Transverse colon (tissue), 4 donors: ENCODE data around the gene EMILIN1. TPM values are rescaled to one million over a fixed set of nuclear protein-coding genes. Genes with fewer than 3 reads are reported as not detected.
A peak's percentile ranks its signal among the peaks of the same experiment; 100 is the strongest.
"Not testable (repeated sequence)": the region's sequence is repeated elsewhere in the genome, so short reads cannot be mapped to it uniquely, and the experiment has no call there.

ENCODE experiments used
- DNase-seq: peaks from one replicate; pipeline ENCODE4 v3.0.0-alpha.2; 2019
- H3K27ac ChIP-seq, 4 donors: fragments of 200-600 bp; sonication (generic); 2 replicates each; pipeline ENCODE4 v1.5.1; 2016 to 2018; ENCODE audit warnings: inconsistent platforms in 4 of 4
- H3K27me3 ChIP-seq: fragments of 200-600 bp; sonication (generic); 2 replicates; pipeline ENCODE4 v1.5.1; 2017; ENCODE audit warnings: inconsistent platforms
- H3K36me3 ChIP-seq, 4 donors: fragments of 200-600 bp; sonication (generic); 2 replicates each; pipeline ENCODE4 v1.5.1; 2017 to 2019; ENCODE audit warnings: inconsistent platforms in 4 of 4
- H3K4me1 ChIP-seq, 4 donors: fragments of 200-600 bp; sonication (generic); 2 replicates each; pipeline ENCODE4 v1.5.1; 2017 to 2020; ENCODE audit warnings: inconsistent platforms in 4 of 4
- H3K4me3 ChIP-seq, 4 donors: fragments of 200-600 bp; sonication (generic); 1 replicate in 1 of 4; 2 replicates in 3 of 4; pipeline versions ENCODE4 v1.5.1 to v1.6.1; 2017 to 2019; ENCODE audit warnings: inconsistent platforms in 4 of 4
- H3K9me3 ChIP-seq, 2 donors: fragments of 200-600 bp; sonication (generic); 2 replicates each; pipeline ENCODE4 v1.5.1; 2017 to 2019; ENCODE audit warnings: inconsistent platforms in 2 of 2
- CTCF ChIP-seq, 5 experiments: fragments of 200-600 bp in 3 of 5; fragments of 450-650 bp in 2 of 5; sonication (generic) in 3 of 5; IDR thresholded peaks; 1 replicate in 2 of 5; 2 replicates in 3 of 5; pipeline ENCODE4 v1.5.1; 2016 to 2017; ENCODE audit warnings: antibody characterized with exemption in 5 of 5, inconsistent platforms in 3 of 5, mild to moderate bottlenecking in 2 of 5, moderate library complexity in 1 of 5
- EP300 ChIP-seq: sonication (generic); formaldehyde crosslinking; IDR thresholded peaks from one replicate; pipeline ENCODE4 v1.6.1; 2017; ENCODE audit warnings: antibody characterized with exemption, low read depth
- POLR2A ChIP-seq: fragments of 450-650 bp; IDR thresholded peaks from one replicate; pipeline ENCODE4 v1.6.1; 2016; ENCODE audit warnings: antibody characterized with exemption, mild to moderate bottlenecking, moderate library complexity
- POLR2AphosphoS5 ChIP-seq, 3 donors: sonication (generic); formaldehyde crosslinking; IDR thresholded peaks; one replicate each; pipeline ENCODE4 v1.6.1; 2016; ENCODE audit warnings: antibody characterized with exemption in 3 of 3
- WGBS, 2 donors: methylation state at CpG; one replicate each; pipeline ENCODE4 v1.1.5; 2018; ENCODE audit warnings: low coverage in 1 of 2; 5-methylcytosine and 5-hydroxymethylcytosine counted together
- in situ Hi-C, 4 donors: fragments of 200-750 bp; cut with MboI; loops; one replicate each; pipeline versions ENCODE4 v1.15.0 to v1.15.1; 2017; ENCODE audit warnings: low sequenced_read_pairs in 3 of 4, low pct_ligation_motif_present in 1 of 4, low pct_unique_long_range_greater_than_20kb in 1 of 4
- intact Hi-C: fragments of 100-400 bp; cut with DNase I; formaldehyde crosslinking; loops from one replicate; pipeline ENCODE4 v1.15.1; 2023; ENCODE audit warnings: low total_unique reads
- total RNA-seq, 4 donors: library from RNA; depleted of rRNA; stranded (reverse); fragments of >200 nt; gene quantifications; one replicate each; pipeline ENCODE4 v1.1.0, GENCODE V29; 2016

Gene EMILIN1
- total RNA-seq, 4 donors from 2014 or later, result 41.0 to 152 (median 65.6) TPM

DNA sequence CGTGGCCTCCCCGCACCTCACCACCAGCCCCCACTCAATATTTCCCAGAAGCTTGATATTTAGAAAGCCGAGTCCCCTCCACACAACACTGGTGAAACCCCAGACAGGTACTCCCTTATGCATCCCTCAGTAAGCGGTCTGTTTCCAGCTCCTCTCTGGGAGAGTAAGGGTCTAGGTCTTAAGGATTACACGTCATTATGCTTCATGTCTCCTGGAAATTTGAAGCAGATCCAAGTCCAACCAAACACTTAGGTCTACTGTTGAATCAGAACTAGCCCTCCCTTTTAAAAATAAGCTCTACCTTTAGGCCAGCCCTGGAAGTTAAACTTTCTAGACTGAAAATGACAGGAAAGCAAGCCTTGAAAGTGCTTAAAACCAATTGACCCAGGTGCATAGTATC lies 5.5 kb upstream of the EMILIN1 start:
- no peak overlapping the region for H3K4me3 ChIP-seq
- H3K27me3 ChIP-seq, result no peaks in the 10 kb centered on the region
- WGBS, 2 donors, result 61 to 71% methylated on average over 3 to 5 of the region's 5 CpGs
- H3K36me3 ChIP-seq, result no peaks in the 10 kb centered on the region
- in situ Hi-C loops, result no loop called here
- peaks cover 17 to 78% (median 43%) of the 10 kb centered on the region in 4 donors for H3K4me1 ChIP-seq
- TF ChIP-seq POLR2A (no peak), CTCF (IDR thresholded peaks at IDR 0.05) (no peak), EP300 (no peak)
- intact Hi-C loops, result no loop called here
- H3K27ac ChIP-seq, result peak overlapping the region; percentile 92 to 96 (median 95)
- no peak for DNase-seq
- H3K9me3 ChIP-seq, result no peaks in the 10 kb centered on the region

DNA sequence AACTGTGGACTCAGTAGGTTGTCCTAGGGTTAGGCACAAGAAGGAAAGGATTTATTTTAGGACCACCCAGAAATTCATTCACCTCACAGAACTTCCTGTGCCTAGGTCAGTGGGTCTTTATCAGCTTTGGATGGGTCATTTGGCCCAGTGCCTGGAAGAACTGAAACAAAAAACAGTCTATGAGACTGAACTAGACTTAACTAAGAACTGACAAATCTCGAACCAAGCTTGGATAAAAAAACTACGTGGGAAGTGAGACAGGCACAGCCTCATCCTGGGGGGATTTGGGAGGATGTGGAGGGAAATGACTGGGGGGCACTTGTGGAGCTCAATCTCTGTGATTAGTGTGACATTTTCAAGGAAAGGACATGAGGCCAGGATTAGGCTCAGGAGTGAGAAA lies 4.6 kb upstream of the EMILIN1 start:
- no peaks in the 10 kb centered on the region for H3K27me3 ChIP-seq
- DNase-seq, result no peak
- H3K27ac ChIP-seq, result peak overlapping the region; percentile 92 to 96 (median 95)
- no peak overlapping the region for H3K4me3 ChIP-seq
- 44 to 49% methylated on average over 2 of the region's 2 CpGs for WGBS, 2 donors
- peaks cover 20 to 79% (median 41%) of the 10 kb centered on the region in 4 donors for H3K4me1 ChIP-seq
- no peak for TF ChIP-seq CTCF (IDR thresholded peaks at IDR 0.05)
- no peak for TF ChIP-seq POLR2AphosphoS5 (IDR thresholded peaks at IDR 0.05)
- TF ChIP-seq EP300, result no peak
- TF ChIP-seq POLR2A, result no peak
- H3K36me3 ChIP-seq, result no peaks in the 10 kb centered on the region
- intact Hi-C loops, result no loop called here
- in situ Hi-C loops, result no loop called here
- H3K9me3 ChIP-seq, result no peaks in the 10 kb centered on the region

DNA sequence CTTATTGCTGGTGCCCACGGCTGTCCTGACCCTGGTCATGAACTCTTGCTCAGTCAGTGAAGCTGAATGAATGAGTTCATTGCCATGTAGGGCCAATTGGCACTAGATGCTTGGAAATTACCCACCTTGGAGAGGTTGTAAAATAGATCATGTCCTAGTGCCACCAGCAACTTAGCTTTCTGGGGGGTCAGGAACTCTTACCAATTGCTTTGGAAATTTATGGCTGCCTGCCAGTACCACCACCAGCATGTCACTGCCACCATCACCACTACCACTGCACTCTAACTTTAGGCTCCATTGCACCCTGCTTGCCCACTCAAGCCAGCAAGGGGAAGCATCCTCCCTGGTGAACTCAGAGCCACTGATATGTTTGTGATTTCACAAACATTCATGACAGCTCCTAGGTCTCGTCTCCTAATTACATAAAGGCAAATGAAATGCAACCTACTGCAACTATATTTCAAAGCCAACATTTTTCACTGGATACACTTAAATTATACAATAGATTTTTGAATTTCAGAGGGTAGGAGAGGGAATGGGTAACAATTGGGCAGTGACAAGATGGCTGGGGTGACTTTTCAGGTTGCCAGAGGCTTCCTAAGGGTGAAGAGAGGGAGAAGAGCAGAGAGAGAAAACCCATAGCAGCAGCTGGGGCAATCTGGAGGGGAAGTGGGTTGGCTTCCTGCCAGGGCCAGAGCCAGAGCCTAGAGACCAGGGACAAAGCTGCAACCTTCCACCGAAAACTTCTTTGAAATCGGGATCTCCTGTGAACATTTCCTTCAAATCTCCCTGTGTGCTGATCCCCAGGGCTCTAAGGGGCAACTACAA lies 3.5 kb upstream of the EMILIN1 start:
- H3K9me3 ChIP-seq, result no peaks in the 10 kb centered on the region
- in situ Hi-C loops (loop anchor here in 3 of 4 donors (25.0 kb wide), 1 partner anchor 113 kb away; the partner anchor contains the start of gene MAPRE3 (in 3 of the 3)), intact Hi-C loops (no loop called here)
- no peaks in the 10 kb centered on the region for H3K27me3 ChIP-seq
- no peak for TF ChIP-seq EP300
- no peaks in the 10 kb centered on the region for H3K36me3 ChIP-seq
- H3K4me1 ChIP-seq, result peaks cover 14 to 68% (median 33%) of the 10 kb centered on the region in 4 donors
- H3K27ac ChIP-seq, result peak overlapping the region; percentile 92 to 96 (median 95)
- WGBS, 2 donors, result 57% methylated on average over 1 to 4 of the region's 4 CpGs
- peak; percentile 71 for DNase-seq
- H3K4me3 ChIP-seq, result no peak overlapping the region

DNA sequence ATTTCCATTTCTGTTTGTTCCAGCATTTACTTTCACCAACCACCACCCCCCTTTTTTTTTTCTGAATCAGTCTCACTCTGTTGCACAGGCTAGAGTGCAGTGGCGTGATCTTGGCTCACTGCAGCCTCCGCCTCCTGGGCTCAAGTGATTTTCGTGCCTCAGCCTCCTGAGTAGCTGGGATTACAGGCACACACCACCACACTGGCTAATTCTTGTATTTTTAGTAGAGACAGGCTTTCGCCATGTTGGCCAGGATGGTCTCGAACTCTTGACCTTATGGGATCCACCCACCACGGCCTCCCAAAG lies 2.9 kb upstream of the EMILIN1 start:
- H3K27me3 ChIP-seq, intact Hi-C loops, H3K9me3 ChIP-seq, DNase-seq, H3K4me3 ChIP-seq, H3K36me3 ChIP-seq: not testable (repeated sequence)
- in situ Hi-C loops, result loop anchor here in 3 of 4 donors (25.0 kb wide), 1 partner anchor 113 kb away; the partner anchor contains the start of gene MAPRE3 (in 3 of the 3)
- 64% methylated on average over 6 of the region's 6 CpGs; no CpG with 5 or more reads in 1 of the 2 donors for WGBS, 2 donors
- H3K4me1 ChIP-seq, result peaks cover 9 to 62% (median 28%) of the 10 kb centered on the region in 4 donors
- peak overlapping the region; percentile 92 to 96 (median 95) for H3K27ac ChIP-seq

- H3K27ac ChIP-seq, result peak overlapping the region; percentile 92 to 96 (median 95)
- in situ Hi-C loops, result loop anchor here in 3 of 4 donors (25.0 kb wide), 1 partner anchor 114 kb away; the partner anchor contains the start of gene MAPRE3 (in 3 of the 3)
- no peaks in the 10 kb centered on the region for H3K27me3 ChIP-seq
- no peak overlapping the region for H3K4me3 ChIP-seq
- 80 to 87% methylated on average over 4 of the region's 4 CpGs for WGBS, 2 donors
- no peak for DNase-seq
- no peaks in the 10 kb centered on the region for H3K9me3 ChIP-seq
- TF ChIP-seq POLR2AphosphoS5 (IDR thresholded peaks at IDR 0.05) (no peak), POLR2A (no peak), EP300 (no peak), CTCF (IDR thresholded peaks at IDR 0.05) (no peak)
- intact Hi-C loops, result no loop called here
- H3K4me1 ChIP-seq, result peaks cover 8 to 65% (median 26%) of the 10 kb centered on the region in 4 donors
- no peaks in the 10 kb centered on the region for H3K36me3 ChIP-seq
Observed at GRCh38 chr2:27076323-27076722, 2.1 kb upstream of the EMILIN1 start.
